ENCODE results near the gene ANP32D.

DNA sequence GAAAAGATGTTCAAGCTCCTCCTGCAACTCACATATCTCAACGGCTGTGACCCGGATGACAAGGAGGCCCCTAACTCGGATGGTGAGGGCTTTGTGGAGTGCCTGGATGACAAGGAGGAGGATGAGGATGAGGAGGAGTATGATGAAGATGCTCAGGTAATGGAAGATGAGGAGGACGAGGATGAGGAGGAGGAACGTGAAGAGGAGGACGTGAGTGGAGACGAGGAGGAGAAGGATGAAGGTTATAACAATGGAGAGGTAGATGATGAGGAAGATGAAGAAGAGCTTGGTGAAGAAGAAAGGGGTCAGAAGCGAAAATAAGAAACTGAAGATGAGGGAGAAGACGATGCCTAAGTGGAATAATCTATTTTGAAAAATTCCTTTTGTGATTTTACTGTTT, 702 bp downstream of the ANP32D start:
- TF ChIP-seq EP300 (IDR thresholded peaks at IDR 0.05; ENCODE audit: borderline replicate concordance in 1 of 2, low read depth in 1 of 2, low read length in 1 of 2) (no peak), SMC3 (IDR thresholded peaks at IDR 0.05; ENCODE audit: low read depth, low read length) (no peak), CHD2 (IDR thresholded peaks at IDR 0.05; ENCODE audit: low read length, partially characterized antibody) (no peak)
- TF ChIP-seq, protein P1, sequence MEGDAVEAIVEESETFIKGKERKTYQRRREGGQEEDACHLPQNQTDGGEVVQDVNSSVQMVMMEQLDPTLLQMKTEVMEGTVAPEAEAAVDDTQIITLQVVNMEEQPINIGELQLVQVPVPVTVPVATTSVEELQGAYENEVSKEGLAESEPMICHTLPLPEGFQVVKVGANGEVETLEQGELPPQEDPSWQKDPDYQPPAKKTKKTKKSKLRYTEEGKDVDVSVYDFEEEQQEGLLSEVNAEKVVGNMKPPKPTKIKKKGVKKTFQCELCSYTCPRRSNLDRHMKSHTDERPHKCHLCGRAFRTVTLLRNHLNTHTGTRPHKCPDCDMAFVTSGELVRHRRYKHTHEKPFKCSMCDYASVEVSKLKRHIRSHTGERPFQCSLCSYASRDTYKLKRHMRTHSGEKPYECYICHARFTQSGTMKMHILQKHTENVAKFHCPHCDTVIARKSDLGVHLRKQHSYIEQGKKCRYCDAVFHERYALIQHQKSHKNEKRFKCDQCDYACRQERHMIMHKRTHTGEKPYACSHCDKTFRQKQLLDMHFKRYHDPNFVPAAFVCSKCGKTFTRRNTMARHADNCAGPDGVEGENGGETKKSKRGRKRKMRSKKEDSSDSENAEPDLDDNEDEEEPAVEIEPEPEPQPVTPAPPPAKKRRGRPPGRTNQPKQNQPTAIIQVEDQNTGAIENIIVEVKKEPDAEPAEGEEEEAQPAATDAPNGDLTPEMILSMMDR (IDR thresholded peaks at IDR 0.05) = no peak
